Neural crest cell (in vitro differentiated cells): ENCODE data around the gene ODAD4. TPM values are rescaled to one million over a fixed set of nuclear protein-coding genes. Genes with fewer than 3 reads are reported as not detected.

Source experiments
- DNase-seq: peaks from one replicate; pipeline ENCODE4 v3.0.0; 2021; ENCODE audit warnings: low read depth, mixed read lengths, low spot score
- H3K27ac Mint-ChIP-seq: one replicate; pipeline ENCODE4 v1.8.0; 2021; ENCODE audit warnings: mild to moderate bottlenecking, mixed read lengths; ENCODE audit not compliant: unreplicated experiment
- H3K27me3 Mint-ChIP-seq: 2 replicates; pipeline ENCODE4 v1.8.0; 2021; ENCODE audit warnings: low read depth, mild to moderate bottlenecking, mixed read lengths
- H3K36me3 Mint-ChIP-seq: 2 replicates; pipeline ENCODE4 v1.8.0; 2021; ENCODE audit warnings: low read depth, mild to moderate bottlenecking, mixed read lengths
- H3K4me1 Mint-ChIP-seq: 2 replicates; pipeline ENCODE4 v1.8.0; 2021; ENCODE audit warnings: mixed read lengths
- H3K4me3 Mint-ChIP-seq: one replicate; pipeline ENCODE4 v1.8.0; 2021; ENCODE audit warnings: mild to moderate bottlenecking, mixed read lengths
- H3K9me3 Mint-ChIP-seq: 2 replicates; pipeline ENCODE4 v1.8.0; 2021; ENCODE audit warnings: mixed read lengths
- total RNA-seq: library from RNA; stranded (reverse); gene quantifications from 2 replicates; pipeline ENCODE4 v1.2.1, GENCODE V29; 2021
- TF ChIP-seq, protein P1 (sequence below): fragments of 200-600 bp; sonication (generic); conservative IDR thresholded peaks from 2 replicates; pipeline ENCODE4 v1.5.0; 2021; ENCODE audit warnings: antibody characterized with exemption, mild to moderate bottlenecking

Gene ODAD4
- total RNA-seq, 1 donor from 2014 or later, result 4.8 TPM

DNA sequence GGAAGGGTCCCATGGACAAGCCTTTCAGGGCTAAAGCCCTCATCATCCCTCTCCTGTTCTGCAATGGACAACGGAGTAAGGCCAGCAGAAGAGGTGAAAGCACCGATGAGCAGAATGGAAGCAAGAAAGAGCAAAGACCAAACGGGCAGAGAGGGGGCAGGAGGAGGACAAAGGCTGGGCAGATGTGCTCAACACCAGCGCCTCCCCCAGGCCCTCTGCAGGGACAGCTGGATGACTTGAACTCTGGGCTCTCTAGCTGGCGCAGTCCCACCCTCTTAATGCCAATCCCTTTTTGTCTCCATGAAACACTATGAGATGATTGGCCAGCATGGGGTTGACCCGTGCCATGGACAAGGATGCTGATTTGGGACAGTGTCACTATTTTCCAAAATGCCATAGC lies 33.7 kb upstream of the ODAD4 start:
- TF ChIP-seq, protein P1, sequence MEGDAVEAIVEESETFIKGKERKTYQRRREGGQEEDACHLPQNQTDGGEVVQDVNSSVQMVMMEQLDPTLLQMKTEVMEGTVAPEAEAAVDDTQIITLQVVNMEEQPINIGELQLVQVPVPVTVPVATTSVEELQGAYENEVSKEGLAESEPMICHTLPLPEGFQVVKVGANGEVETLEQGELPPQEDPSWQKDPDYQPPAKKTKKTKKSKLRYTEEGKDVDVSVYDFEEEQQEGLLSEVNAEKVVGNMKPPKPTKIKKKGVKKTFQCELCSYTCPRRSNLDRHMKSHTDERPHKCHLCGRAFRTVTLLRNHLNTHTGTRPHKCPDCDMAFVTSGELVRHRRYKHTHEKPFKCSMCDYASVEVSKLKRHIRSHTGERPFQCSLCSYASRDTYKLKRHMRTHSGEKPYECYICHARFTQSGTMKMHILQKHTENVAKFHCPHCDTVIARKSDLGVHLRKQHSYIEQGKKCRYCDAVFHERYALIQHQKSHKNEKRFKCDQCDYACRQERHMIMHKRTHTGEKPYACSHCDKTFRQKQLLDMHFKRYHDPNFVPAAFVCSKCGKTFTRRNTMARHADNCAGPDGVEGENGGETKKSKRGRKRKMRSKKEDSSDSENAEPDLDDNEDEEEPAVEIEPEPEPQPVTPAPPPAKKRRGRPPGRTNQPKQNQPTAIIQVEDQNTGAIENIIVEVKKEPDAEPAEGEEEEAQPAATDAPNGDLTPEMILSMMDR, result no peak
- Mint-ChIP-seq H3K36me3 (peaks cover 41% of the 10 kb centered on the region), H3K4me1 (no peaks in the 10 kb centered on the region), H3K27ac (no peak overlapping the region), H3K4me3 (no peak overlapping the region), H3K27me3 (no peaks in the 10 kb centered on the region), H3K9me3 (no peaks in the 10 kb centered on the region)
- no peak for DNase-seq

DNA sequence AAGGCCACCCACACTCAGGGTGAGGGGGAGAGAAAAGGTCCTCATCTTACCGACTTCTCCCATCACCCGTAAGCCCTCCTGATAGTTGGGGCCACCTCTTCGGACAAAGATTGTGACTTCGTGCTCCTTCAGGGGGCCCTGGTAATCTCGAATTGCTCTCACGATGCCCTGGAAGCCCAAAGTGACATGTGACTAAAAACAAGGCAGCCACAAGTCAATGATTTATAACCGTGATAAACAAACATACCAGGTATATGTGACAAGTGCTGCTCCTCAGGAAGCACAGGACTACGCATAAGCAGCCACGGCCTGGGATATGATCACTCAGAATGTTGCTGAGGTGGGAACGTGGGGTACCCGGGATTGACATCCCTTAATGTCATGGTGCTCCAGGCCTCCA lies 28.8 kb upstream of the ODAD4 start:
- H3K4me3 Mint-ChIP-seq, result no peak overlapping the region
- H3K36me3 Mint-ChIP-seq, result peaks cover 38% of the 10 kb centered on the region
- TF ChIP-seq, protein P1, result no peak
- H3K27me3 Mint-ChIP-seq, result no peaks in the 10 kb centered on the region
- no peak overlapping the region for H3K27ac Mint-ChIP-seq
- H3K4me1 Mint-ChIP-seq, result no peaks in the 10 kb centered on the region
- no peak for DNase-seq
- no peaks in the 10 kb centered on the region for H3K9me3 Mint-ChIP-seq

DNA sequence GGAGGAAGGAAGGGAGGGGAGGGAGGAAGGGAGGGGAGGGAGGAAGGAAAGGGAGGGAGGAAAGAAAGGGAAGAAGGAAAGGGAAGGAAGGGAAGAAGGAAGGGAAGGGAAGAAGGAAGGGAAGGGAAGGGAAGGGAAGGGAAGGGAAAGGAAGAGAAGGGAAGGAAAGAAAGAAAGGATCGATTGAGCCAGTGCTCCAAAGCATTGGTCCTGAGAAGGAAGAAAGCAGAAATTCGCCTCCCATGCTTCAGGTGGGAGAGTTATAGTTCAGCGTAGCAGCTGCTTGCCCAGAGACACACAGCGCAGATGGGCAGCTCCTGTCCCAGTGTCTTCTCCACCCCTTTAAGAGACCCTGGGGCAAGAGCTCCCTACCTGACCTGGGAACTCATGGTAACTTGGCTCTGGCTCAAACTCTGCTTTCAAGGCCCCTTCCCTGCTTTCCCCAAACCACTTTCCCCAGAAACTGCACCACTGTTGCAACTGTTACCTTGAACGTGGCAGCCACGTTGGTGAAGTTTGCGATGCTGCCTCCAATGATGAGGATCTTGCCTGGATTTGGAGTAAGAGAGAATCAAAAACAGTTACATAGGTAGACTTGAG lies 26.1 kb upstream of the ODAD4 start:
- no peak overlapping the region for H3K27ac Mint-ChIP-seq
- H3K4me3 Mint-ChIP-seq, result no peak overlapping the region
- TF ChIP-seq, protein P1, result no peak
- peaks cover 22% of the 10 kb centered on the region for H3K36me3 Mint-ChIP-seq
- H3K9me3 Mint-ChIP-seq, result no peaks in the 10 kb centered on the region
- no peaks in the 10 kb centered on the region for H3K27me3 Mint-ChIP-seq
- H3K4me1 Mint-ChIP-seq, result no peaks in the 10 kb centered on the region
- no peak for DNase-seq

DNA sequence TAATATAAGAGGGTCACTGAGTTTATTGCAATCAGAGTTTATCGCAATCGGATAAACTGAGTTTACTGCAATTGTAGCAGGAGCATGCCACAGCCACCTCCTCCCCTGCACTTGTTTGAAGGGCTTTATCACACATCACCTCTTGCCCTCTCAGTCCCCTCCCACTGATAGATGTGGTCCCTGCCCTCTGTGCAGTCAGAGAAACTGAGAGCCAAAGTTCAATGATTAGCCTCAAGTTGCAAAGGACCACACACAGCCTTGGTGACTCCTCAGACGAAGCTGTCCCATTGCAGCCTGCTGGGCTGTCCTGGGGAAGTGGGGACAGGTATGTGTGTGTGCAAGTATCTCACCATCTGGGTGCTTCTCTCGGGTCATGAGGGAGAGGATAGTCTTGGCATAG lies 25.2 kb upstream of the ODAD4 start:
- Mint-ChIP-seq H3K27me3 (no peaks in the 10 kb centered on the region), H3K9me3 (no peaks in the 10 kb centered on the region), H3K4me3 (no peak overlapping the region), H3K4me1 (no peaks in the 10 kb centered on the region), H3K36me3 (peaks cover 20% of the 10 kb centered on the region), H3K27ac (no peak overlapping the region)
- TF ChIP-seq, protein P1, result no peak
- no peak for DNase-seq

DNA sequence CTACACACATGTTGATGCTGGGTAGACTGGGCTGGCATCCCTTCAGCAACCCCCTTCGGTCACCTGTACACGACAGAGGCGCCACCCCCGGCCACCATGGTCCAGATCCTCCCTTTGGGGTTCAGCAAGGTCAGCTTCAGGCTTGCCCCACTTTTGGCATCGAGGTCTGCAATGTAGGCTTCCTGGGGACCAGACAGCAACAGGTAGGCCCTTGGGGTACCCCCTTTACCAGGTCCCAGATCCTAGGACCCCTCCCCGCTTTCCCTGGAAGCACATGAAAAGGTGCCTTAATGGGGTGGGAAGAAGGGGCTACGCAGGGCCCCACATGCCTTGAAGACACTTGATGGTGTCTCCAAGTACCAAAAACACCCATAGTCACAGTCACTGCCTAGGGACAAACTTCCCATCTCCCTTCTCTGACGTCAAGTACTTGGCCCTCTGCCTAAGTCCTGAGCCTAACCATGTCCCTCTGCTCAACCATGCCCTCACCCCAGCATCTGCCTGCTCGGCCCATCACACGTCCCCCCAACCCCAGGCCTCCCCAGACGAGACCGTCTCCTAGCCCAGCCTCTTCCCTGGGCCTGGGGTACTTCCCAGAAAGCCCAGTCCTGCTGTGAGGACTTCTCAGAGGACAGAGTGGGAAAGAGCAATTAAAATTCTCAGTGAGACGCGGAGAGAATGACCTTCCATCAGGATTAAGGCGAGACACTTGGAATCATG lies 23.8 kb upstream of the ODAD4 start:
- peaks cover 15% of the 10 kb centered on the region for H3K36me3 Mint-ChIP-seq
- no peak for DNase-seq
- TF ChIP-seq, protein P1, result no peak
- H3K27me3 Mint-ChIP-seq, result no peaks in the 10 kb centered on the region
- no peak overlapping the region for H3K4me3 Mint-ChIP-seq
- H3K27ac Mint-ChIP-seq, result peak overlapping the region; percentile 62
- H3K9me3 Mint-ChIP-seq, result no peaks in the 10 kb centered on the region
- no peaks in the 10 kb centered on the region for H3K4me1 Mint-ChIP-seq
